ENCODE results near the gene SYNGR1.
A peak's percentile ranks its signal among the peaks of the same experiment; 100 is the strongest.

SYNGR1 gene

DNA sequence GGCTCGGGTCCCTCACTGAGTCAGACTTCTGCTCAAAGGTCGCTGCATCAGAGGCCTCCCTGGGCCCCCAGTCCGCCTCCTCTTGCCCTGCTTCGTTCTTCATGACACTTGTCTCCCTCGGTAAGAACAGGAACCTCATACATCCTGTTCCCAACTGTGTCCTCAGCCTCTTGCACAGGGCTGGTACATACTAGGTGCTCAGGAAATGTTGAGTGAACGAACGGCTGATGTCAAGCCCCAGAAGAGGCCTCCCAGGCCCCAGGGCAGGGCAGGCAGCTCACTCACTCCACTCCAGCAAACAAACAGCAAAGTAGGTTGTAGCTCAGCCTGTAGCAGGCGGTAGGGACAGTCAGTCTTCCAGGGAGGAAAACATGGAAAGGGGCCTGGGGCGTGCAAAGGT lies 17.2 kb downstream of the SYNGR1 start:
- H3K27ac Mint-ChIP-seq, result peak overlapping the region; percentile 16
- H3K4me3 Mint-ChIP-seq, result no peak overlapping the region
- no peaks in the 10 kb centered on the region for H3K27me3 Mint-ChIP-seq
- no peaks in the 10 kb centered on the region for H3K4me1 Mint-ChIP-seq (ENCODE audit: low read depth)
- H3K9me3 Mint-ChIP-seq (ENCODE audit: low read depth), result no peaks in the 10 kb centered on the region
- H3K36me3 Mint-ChIP-seq, result no peaks in the 10 kb centered on the region

DNA sequence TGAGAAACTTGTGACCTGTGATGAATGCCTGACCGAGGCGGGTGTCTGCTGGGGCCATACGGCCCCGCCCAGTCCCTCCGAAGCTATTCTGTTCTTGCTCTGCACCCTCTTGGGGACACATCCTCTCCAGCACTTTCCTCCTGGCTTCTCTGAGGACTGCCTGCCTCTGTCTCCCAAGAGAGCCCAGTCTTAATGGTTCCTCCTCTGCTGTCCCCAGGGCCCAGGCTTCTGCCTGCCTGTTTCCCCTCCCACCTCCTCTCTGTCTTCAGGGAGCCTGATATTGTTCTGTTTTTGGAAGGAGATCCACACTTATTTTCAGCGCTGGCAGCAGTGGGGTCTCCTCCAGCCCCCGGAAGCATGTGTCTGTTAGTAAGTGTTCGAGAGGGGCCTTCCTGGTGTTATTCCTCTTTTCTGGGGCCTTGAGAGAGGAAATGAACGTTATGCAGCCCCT lies 18.7 kb downstream of the SYNGR1 start:
- no peak overlapping the region for H3K4me3 Mint-ChIP-seq
- H3K4me1 Mint-ChIP-seq (ENCODE audit: low read depth), result no peaks in the 10 kb centered on the region

DNA sequence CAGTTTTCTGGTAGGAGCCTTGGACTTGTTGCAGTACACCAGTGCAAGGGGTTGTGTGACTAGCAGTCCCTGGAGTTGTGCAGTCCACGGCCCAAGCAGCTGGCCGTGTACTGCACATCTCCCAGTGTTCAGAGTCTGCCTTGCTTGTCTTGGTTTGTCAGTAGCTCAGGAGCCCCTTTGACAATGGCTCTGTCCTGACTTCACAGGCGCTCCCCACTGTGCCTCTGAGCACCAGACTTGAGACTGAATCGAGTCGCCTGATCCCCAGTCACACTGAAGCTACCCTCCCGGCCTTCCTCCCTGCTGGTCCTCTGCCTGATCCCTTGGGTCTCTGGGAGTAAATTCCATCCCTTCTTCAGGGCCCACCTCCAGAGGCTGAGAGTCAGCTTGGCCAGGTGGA lies 19.4 kb downstream of the SYNGR1 start:
- Mint-ChIP-seq H3K36me3 (no peaks in the 10 kb centered on the region), H3K4me3 (no peak overlapping the region), H3K27ac (no peak overlapping the region), H3K9me3 (ENCODE audit: low read depth) (no peaks in the 10 kb centered on the region), H3K4me1 (ENCODE audit: low read depth) (no peaks in the 10 kb centered on the region), H3K27me3 (no peaks in the 10 kb centered on the region)

More for the DNA sequence above, 18.7 kb downstream of the SYNGR1 start:
- Mint-ChIP-seq H3K27ac (no peak overlapping the region), H3K9me3 (ENCODE audit: low read depth) (no peaks in the 10 kb centered on the region), H3K27me3 (no peaks in the 10 kb centered on the region), H3K36me3 (no peaks in the 10 kb centered on the region)

DNA sequence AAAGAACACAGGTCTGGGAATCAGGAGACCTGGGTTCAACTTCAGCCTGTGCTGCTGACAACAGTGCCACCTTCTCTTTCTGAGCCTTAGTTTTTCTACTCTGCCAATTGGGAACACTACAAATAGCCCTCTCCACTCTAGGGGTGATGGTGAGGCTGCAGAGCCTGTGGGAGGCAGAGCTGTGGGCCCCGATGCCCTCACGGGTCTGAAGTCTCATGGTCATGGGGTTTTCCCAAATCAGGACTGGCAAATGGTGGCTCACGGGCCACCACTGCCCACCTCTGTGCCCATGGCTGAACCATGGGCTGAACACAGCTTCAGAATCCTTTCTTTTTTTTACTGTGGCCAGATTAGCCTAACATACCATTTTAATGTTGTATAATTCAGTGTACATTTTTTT lies 19.8 kb downstream of the SYNGR1 start:
- H3K27me3 Mint-ChIP-seq, result no peaks in the 10 kb centered on the region
- H3K4me3 Mint-ChIP-seq, result no peak overlapping the region
- H3K36me3 Mint-ChIP-seq, result no peaks in the 10 kb centered on the region
- no peak overlapping the region for H3K27ac Mint-ChIP-seq
- H3K9me3 Mint-ChIP-seq (ENCODE audit: low read depth), result no peaks in the 10 kb centered on the region
- H3K4me1 Mint-ChIP-seq (ENCODE audit: low read depth), result no peaks in the 10 kb centered on the region

DNA sequence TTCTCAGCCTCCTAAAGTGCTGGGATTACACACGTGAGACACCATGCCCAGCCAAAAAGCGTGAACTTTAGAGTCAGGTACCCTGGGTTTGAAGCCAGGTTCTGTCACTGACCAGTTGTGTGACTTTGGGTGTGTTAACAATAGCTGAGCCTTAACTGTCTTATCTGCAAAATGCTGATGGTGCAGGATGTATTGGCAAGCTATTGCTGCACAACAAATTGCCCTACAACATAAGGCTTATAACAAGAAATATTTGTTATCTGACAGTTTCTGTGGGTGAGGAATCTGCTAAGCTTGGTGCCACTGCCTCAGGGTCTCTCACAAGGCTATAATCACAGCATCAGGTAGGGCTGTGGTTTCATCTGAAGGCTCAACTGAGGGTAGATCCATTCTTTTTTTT lies 21.9 kb downstream of the SYNGR1 start:
- Mint-ChIP-seq H3K9me3 (ENCODE audit: low read depth) (no peaks in the 10 kb centered on the region), H3K27ac (no peak overlapping the region), H3K4me3 (no peak overlapping the region), H3K4me1 (ENCODE audit: low read depth) (no peaks in the 10 kb centered on the region), H3K36me3 (no peaks in the 10 kb centered on the region), H3K27me3 (no peaks in the 10 kb centered on the region)

DNA sequence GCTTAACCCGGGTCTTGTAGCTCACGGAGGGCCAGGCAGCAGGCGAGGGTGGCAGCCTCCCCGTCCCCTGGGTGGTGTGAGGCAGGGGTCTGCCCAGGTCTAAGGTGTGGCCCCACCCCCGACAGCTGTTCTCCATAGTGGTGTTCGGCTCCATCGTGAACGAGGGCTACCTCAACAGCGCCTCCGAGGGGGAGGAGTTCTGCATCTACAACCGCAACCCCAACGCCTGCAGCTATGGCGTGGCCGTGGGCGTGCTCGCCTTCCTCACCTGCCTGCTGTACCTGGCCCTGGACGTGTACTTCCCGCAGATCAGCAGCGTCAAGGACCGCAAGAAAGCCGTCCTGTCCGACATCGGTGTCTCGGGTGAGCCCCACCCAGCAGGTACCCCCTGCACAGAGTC lies 24.4 kb downstream of the SYNGR1 start:
- Mint-ChIP-seq H3K27ac (no peak overlapping the region), H3K4me1 (ENCODE audit: low read depth) (no peaks in the 10 kb centered on the region), H3K27me3 (no peaks in the 10 kb centered on the region), H3K9me3 (ENCODE audit: low read depth) (no peaks in the 10 kb centered on the region), H3K4me3 (no peak overlapping the region), H3K36me3 (no peaks in the 10 kb centered on the region)

DNA sequence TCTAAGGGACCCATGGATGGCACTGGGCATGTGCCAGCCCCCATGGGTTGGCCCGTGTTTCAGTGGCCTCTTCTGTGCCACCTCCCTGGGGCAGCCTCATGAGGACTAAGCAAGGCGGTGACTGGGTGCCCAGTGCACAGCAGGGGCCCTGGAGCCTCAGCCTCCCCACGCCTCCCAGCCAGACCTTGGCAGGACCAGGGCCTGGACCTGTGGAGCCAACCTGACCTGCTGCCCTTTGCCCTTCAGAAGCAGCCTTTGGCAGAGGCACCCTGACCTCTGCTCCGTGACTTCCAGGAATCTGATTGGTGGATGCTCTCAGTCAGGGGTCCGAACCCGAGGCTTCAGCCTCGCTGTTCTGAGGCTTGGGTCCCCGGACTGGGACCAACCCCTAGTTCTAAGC lies 25.0 kb downstream of the SYNGR1 start:
- H3K36me3 Mint-ChIP-seq, result no peaks in the 10 kb centered on the region
- H3K9me3 Mint-ChIP-seq (ENCODE audit: low read depth), result no peaks in the 10 kb centered on the region
- H3K4me1 Mint-ChIP-seq (ENCODE audit: low read depth), result no peaks in the 10 kb centered on the region
- no peaks in the 10 kb centered on the region for H3K27me3 Mint-ChIP-seq
- no peak overlapping the region for H3K27ac Mint-ChIP-seq
- no peak overlapping the region for H3K4me3 Mint-ChIP-seq

DNA sequence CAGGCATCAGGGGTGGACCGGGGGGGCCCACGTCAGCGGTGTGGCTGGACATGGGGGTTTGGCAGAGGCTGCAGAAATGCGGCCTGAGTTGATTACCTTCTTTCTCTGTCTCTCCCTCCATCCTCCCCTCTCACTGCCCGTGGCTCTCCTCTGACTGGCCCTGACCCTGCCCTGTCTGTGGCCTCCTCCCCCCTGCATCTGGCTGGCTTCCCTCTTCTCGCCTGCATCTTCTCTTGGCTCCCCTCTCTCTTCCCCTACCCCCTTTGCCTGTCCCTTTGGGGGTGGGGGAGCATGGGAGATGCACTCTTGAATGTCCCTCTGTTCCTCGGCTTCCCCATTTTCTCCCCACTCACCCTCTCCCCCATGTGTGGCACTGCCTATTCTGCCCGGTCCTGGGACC lies 25.9 kb downstream of the SYNGR1 start:
- H3K27me3 Mint-ChIP-seq, result no peaks in the 10 kb centered on the region

DNA sequence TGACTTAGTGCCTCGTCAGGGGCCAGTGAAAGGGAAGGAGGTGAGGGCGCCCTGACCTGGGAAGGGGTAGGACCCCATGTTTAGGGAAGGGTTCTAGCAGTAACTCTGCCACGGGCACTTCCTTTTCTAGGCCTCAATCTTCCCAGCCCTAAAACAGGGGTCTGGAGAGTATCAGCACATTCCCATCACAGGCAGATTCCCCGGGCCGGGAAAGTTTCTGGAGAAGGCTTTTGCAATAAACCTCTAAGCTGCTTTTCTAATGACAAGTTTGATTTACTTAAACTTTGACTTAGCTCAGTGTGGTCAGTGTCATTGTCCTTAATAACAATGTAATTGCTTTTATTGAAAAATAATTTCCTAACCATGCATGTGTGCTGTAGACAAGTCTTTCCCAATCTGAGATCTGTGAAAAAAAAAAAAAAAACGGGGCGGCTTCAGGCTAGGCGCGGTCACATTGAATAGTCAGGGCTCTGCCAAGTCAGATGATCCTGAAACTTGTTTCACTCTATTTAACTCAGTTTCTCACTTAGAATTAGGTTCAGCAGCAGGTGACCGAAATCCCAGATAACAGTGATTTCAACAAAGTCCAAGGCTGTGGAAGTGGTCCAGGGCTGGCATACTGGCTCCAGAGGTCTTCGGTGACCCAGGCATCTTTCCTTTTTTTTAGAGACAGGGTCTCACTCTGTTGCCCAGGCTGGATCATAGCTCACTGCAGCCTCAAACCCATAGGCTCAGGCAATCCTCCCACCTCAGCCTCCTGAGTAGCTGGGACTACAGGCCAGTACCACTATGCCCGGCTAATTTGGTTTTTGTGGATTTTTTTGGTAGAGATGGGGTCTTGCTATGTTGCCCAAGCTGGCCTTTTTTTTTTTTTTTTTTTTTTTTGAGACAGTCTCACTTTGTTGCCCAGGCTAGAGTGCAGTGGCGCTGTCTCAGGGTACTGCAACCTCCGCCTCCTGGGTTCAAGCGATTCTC lies 30.3 kb downstream of the SYNGR1 start:
- Mint-ChIP-seq H3K4me3 (no peak overlapping the region), H3K4me1 (ENCODE audit: low read depth) (no peaks in the 10 kb centered on the region), H3K27me3 (no peaks in the 10 kb centered on the region)

More for the DNA sequence above, 25.9 kb downstream of the SYNGR1 start:
- H3K4me1 Mint-ChIP-seq (ENCODE audit: low read depth), result no peaks in the 10 kb centered on the region
- no peaks in the 10 kb centered on the region for H3K9me3 Mint-ChIP-seq (ENCODE audit: low read depth)
- no peaks in the 10 kb centered on the region for H3K36me3 Mint-ChIP-seq
- H3K4me3 Mint-ChIP-seq, result no peak overlapping the region
- no peak overlapping the region for H3K27ac Mint-ChIP-seq

DNA sequence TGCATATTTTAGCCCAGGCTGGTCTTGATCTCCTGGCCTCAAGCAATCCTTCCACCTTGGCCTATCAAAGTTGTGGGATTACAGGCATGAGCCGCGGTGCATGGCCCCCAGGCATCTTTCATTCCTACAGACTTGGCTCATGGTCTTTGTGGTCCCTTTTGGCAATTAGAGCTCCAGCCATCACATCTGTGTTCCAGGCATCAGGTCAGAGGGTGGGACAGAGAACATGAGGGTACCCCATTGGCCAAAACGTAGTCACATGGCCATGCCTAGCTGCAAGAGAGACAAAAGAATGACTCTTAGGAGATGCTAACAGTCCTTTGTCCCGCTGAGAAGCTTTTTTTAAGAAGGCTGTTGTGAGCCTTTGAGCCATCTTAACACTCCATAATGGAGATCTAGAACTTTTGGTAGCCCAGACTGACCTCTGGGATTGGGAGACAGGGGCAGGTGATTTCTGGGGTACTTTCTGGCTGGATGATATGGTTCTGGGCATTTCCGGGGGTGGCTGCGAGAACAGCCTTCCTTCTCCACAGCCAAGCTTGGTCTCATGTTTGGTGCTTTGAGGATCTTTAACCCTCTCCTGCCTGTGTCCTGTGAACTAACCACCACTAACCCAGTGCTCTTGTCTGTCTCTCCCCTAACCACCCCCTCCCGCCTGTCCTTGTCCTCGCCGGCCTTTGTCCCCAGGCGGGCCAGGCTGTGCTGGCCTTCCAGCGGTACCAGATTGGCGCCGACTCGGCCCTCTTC lies 31.4 kb downstream of the SYNGR1 start:
- no peaks in the 10 kb centered on the region for H3K4me1 Mint-ChIP-seq (ENCODE audit: low read depth)

More for the DNA sequence above, 30.3 kb downstream of the SYNGR1 start:
- Mint-ChIP-seq H3K36me3 (no peaks in the 10 kb centered on the region), H3K9me3 (ENCODE audit: low read depth) (no peaks in the 10 kb centered on the region), H3K27ac (no peak overlapping the region)

DNA sequence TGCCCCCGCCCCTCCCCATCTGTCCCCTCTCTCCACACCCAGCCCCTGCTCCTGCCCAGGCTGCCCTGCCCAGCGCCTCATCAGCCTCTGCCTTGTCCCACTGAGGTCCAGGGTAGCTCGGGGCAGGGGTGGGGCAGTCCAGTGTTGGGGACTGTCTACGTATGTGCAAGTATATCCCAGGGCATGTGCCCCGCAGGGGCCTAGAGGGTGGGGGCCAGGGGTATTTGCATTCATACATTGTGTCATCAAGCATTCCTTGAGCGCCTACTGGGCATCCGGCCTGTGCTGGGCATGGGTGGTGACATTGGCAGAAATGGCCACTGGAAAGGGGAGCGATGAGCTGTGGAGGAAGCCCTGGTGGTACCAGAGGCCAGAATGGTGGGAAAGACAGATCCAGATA lies 32.1 kb downstream of the SYNGR1 start:
- Mint-ChIP-seq H3K27me3 (no peaks in the 10 kb centered on the region), H3K27ac (no peak overlapping the region), H3K4me3 (no peak overlapping the region), H3K36me3 (no peaks in the 10 kb centered on the region), H3K4me1 (ENCODE audit: low read depth) (peaks cover under 1% of the 10 kb centered on the region), H3K9me3 (ENCODE audit: low read depth) (no peaks in the 10 kb centered on the region)

More for the DNA sequence above, 31.4 kb downstream of the SYNGR1 start:
- no peak overlapping the region for H3K4me3 Mint-ChIP-seq
- H3K27me3 Mint-ChIP-seq, result no peaks in the 10 kb centered on the region
- no peak overlapping the region for H3K27ac Mint-ChIP-seq
- H3K36me3 Mint-ChIP-seq, result no peaks in the 10 kb centered on the region
- H3K9me3 Mint-ChIP-seq (ENCODE audit: low read depth), result no peaks in the 10 kb centered on the region

DNA sequence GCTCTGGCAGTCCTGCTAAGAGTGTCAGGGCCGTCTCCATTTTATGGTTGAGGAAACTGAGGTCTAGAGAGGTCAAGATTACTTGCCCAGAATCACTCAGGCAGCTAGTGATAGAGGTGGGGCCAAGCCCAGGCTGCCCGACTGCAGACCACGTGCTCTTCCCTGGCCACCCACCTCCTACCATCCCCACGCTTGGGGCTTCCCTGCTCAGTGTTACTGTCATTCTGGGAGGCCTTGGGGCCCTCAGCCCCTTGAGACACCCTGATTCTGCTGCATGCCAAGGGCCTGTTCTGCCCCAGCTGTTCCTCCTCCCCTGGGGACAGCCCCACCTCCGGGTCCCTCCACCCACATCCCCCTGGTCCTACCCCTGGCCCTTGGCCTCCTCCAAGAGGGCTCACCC lies 32.6 kb downstream of the SYNGR1 start:
- no peaks in the 10 kb centered on the region for H3K27me3 Mint-ChIP-seq
- H3K27ac Mint-ChIP-seq, result no peak overlapping the region
- H3K9me3 Mint-ChIP-seq (ENCODE audit: low read depth), result no peaks in the 10 kb centered on the region
- peaks cover 5% of the 10 kb centered on the region for H3K4me1 Mint-ChIP-seq (ENCODE audit: low read depth)
- no peak overlapping the region for H3K4me3 Mint-ChIP-seq
- H3K36me3 Mint-ChIP-seq, result no peaks in the 10 kb centered on the region

DNA sequence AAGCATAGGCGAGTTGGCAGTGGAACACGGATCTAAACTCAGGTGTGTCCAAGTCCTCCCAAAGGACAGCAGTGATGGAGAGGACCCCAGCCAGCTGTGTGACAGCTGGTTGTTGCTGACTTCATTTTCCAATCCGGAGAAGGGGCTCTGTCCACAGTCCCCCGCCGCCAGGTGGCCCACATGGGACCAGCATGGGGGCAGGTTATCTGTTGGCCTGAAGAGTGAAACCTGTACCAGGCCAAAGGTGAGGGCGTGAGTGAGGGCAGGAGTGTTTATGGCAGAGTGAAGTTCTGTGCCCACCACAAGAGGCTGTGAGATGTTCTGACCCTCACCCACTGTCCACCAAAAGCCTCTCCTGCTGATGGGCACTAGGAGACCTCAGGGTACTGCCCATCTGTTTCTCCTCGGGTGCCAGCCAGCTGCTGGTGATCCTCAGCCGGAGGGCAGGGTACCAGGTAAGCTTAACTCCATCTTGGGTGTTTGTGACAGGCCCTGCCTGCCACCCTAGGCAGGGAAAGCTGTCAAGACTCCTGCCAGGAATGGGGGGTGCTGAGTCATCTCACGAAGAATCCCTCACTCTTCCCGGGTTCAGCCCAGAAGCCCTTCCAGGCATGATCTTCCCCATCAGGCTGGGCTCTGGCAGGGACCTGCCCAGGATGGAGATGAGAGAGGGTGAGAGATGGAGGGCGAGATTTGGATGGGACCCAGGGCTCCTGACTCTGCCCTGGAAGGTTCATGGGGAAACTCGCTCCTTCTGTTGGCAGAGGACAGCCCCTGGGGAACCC lies 34.2 kb downstream of the SYNGR1 start:
- no peaks in the 10 kb centered on the region for H3K36me3 Mint-ChIP-seq

DNA sequence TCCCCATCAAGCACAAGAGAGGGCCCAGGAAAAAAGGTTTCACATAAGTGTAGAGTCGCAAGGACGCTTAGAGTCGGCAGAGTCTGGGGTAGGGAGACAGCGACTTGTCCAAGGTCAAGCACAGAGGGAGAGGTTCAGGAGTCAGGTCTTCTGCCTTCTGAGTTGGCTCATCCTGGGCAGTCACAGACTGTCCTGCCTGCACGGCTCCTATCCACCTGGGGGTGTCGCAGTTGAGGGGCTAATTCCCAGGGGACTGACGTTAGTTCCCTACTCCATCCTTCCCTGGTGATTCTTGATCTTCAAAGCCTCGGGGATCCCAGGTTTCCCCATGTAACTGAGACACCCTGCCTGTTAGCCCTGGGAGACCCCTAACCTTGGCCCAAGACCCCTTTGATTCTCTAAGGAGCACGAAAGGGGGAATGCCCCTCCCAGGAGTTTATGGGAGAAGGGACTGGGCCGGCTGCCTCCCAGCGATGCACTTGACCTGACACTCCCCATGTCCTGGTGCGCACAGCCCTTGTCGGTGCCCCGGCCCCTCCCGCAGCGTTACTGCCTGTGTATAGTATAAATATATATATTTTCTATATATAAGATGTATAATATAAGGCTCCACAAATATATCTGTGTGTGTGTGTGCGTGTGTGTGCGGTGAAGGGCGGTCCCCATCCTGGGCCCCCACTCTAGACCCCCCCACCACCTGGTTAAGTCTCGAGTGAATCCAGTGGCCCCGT lies 35.1 kb downstream of the SYNGR1 start:
- peaks cover 11% of the 10 kb centered on the region for H3K4me1 Mint-ChIP-seq (ENCODE audit: low read depth)
- H3K27me3 Mint-ChIP-seq, result no peaks in the 10 kb centered on the region
- no peak overlapping the region for H3K4me3 Mint-ChIP-seq

More for the DNA sequence above, 34.2 kb downstream of the SYNGR1 start:
- no peaks in the 10 kb centered on the region for H3K27me3 Mint-ChIP-seq
- H3K27ac Mint-ChIP-seq, result no peak overlapping the region
- peaks cover 10% of the 10 kb centered on the region for H3K4me1 Mint-ChIP-seq (ENCODE audit: low read depth)
- H3K4me3 Mint-ChIP-seq, result no peak overlapping the region
- no peaks in the 10 kb centered on the region for H3K9me3 Mint-ChIP-seq (ENCODE audit: low read depth)

More for the DNA sequence above, 35.1 kb downstream of the SYNGR1 start:
- no peak overlapping the region for H3K27ac Mint-ChIP-seq
- H3K36me3 Mint-ChIP-seq, result no peaks in the 10 kb centered on the region
- no peaks in the 10 kb centered on the region for H3K9me3 Mint-ChIP-seq (ENCODE audit: low read depth)
